Measurements from ENCODE around the gene AGL. TPM values are rescaled to one million over a fixed set of nuclear protein-coding genes. Genes with fewer than 3 reads are reported as not detected.
A peak's percentile ranks its signal among the peaks of the same experiment; 100 is the strongest.

AGL gene
- total and polyA plus RNA-seq, 2 experiments from 2014 or later = 13.4 to 22.9 TPM

- Histone ChIP-seq H3K4me2 (no peak overlapping the region), H3K27me3 (ENCODE audit: insufficient read depth) (no peaks in the 10 kb centered on the region), H3K36me3 (ENCODE audit: insufficient read depth) (no peaks in the 10 kb centered on the region), H3K79me2 (replicated peaks; ENCODE audit: insufficient read depth) (no peaks in the 10 kb centered on the region), H3K9me2 (ENCODE audit: insufficient read depth) (no peaks in the 10 kb centered on the region; the same call in 1 of the 2 replicates), H4K20me1 (replicated peaks; ENCODE audit: insufficient read depth) (no peaks in the 10 kb centered on the region), H3K4me3 (no peak overlapping the region), H3F3A (replicated peaks; ENCODE audit: low read depth) (no peaks in the 10 kb centered on the region), H3K27ac (ENCODE audit: low read depth) (no peak overlapping the region), H3K4me1 (ENCODE audit: insufficient read depth) (no peaks in the 10 kb centered on the region), H2AFZ (peak overlapping the region; percentile 96)
- Mint-ChIP-seq H3K4me1 (peaks cover 3% of the 10 kb centered on the region; the same call in 1 of the 3 replicates), H3K36me3 (ENCODE audit: low read depth) (no peaks in the 10 kb centered on the region), H3K9me3 (no peaks in the 10 kb centered on the region), H3K27ac (peak overlapping the region; percentile 25), H3K27me3 (ENCODE audit: insufficient read depth, low read depth, poor library complexity) (peaks cover 7% of the 10 kb centered on the region), H3K4me3 (no peak overlapping the region)
- TF ChIP-seq NANOG (IDR thresholded peaks at IDR 0.05; ENCODE audit: borderline replicate concordance) (no peak), EZH2phosphoT487 (IDR thresholded peaks at IDR 0.05; ENCODE audit: unreplicated experiment) (no peak), ZNF462 (CRISPR knock-in tag; IDR thresholded peaks at IDR 0.05) (no peak), CTCF (conservative IDR thresholded peaks at IDR 0.05; ENCODE audit: low read depth in 2 of 2) (no peak), ZNF114 (CRISPR knock-in tag; IDR thresholded peaks at IDR 0.05) (no peak), POLR2AphosphoS5 (IDR thresholded peaks at IDR 0.05; ENCODE audit: low read depth) (no peak), EZH2 (IDR thresholded peaks at IDR 0.05; ENCODE audit: low read depth, unreplicated experiment) (no peak), CREB1 (CRISPR knock-in tag; IDR thresholded peaks at IDR 0.05; ENCODE audit: low read depth) (no peak), ZNF331 (CRISPR knock-in tag; IDR thresholded peaks at IDR 0.05; ENCODE audit: low read depth) (no peak), STAT1 (IDR thresholded peaks at IDR 0.05; ENCODE audit: unreplicated experiment) (no peak), JUNB (IDR thresholded peaks at IDR 0.05; ENCODE audit: unreplicated experiment) (no peak), ETS1 (IDR thresholded peaks at IDR 0.05) (no peak)
- no peak for DNase-seq (ENCODE audit: low spot score)
- no peak for ATAC-seq
Measured at GRCh38 chr1:99943223-99943794, 93.1 kb downstream of the AGL start.

Measured in GM23338 (cell line).